GM19372 (cell line): Measurements from ENCODE around the gene PPP3R2.

Experiments used
- ATAC-seq: cut with Tn5 transposase; IDR thresholded peaks from one replicate; pipeline ENCODE4 v1.9.1; 2021; ENCODE audit warnings: mild to moderate bottlenecking, low read depth, moderate library complexity; ENCODE audit not compliant: unreplicated experiment

PPP3R2 gene

GRCh38 chr9:101594796-101595195 is at the start of gene PPP3R2:
TSS of gene PPP3R2 (minus strand) at chr9:101594969. CDS start at chr9:101594921, 48 bp downstream.
- no peak for ATAC-seq

GRCh38 chr9:101639785-101640665 is 45.3 kb upstream of the PPP3R2 start:
- ATAC-seq: no peak

GRCh38 chr9:101639311-101639710 is 44.5 kb upstream of the PPP3R2 start:
- no peak for ATAC-seq

GRCh38 chr9:101636247-101636646 is 41.5 kb upstream of the PPP3R2 start:
- ATAC-seq: no peak

GRCh38 chr9:101635473-101635872 is 40.7 kb upstream of the PPP3R2 start:
- ATAC-seq: no peak

GRCh38 chr9:101634741-101635409 is 40.1 kb upstream of the PPP3R2 start:
- no peak for ATAC-seq

- no peak for ATAC-seq
These were observed 37.8 kb upstream of the PPP3R2 start for GRCh38 chr9:101632611-101633010.

GRCh38 chr9:101631892-101632291 is 37.1 kb upstream of the PPP3R2 start:
- no peak for ATAC-seq

GRCh38 chr9:101629636-101630035 is 34.9 kb upstream of the PPP3R2 start:
- ATAC-seq: no peak

GRCh38 chr9:101628173-101628572 is 33.4 kb upstream of the PPP3R2 start:
- no peak for ATAC-seq

GRCh38 chr9:101626295-101626694 is 31.5 kb upstream of the PPP3R2 start:
- ATAC-seq: no peak

- no peak for ATAC-seq
These were observed 31.1 kb upstream of the PPP3R2 start for GRCh38 chr9:101625876-101626275.

- ATAC-seq: no peak
These were observed 25.7 kb upstream of the PPP3R2 start for GRCh38 chr9:101620452-101620851.

GRCh38 chr9:101618698-101619097 is 23.9 kb upstream of the PPP3R2 start:
- ATAC-seq: no peak

GRCh38 chr9:101605547-101605946 is 10.8 kb upstream of the PPP3R2 start:
- ATAC-seq: no peak

- ATAC-seq: no peak
These were observed 9.5 kb upstream of the PPP3R2 start for GRCh38 chr9:101604296-101604695.

- peak; percentile 75 for ATAC-seq
These were observed 7.4 kb upstream of the PPP3R2 start for GRCh38 chr9:101601904-101602765.

GRCh38 chr9:101593345-101593744 is 1.4 kb downstream of the PPP3R2 start:
- no peak for ATAC-seq

- no peak for ATAC-seq
These were observed 2.0 kb downstream of the PPP3R2 start for GRCh38 chr9:101592788-101593187.

- ATAC-seq: no peak
These were observed 2.9 kb downstream of the PPP3R2 start for GRCh38 chr9:101591787-101592446.
